Large intestine (tissue), 3 donors: ENCODE results near the gene BABAM2. TPM values are rescaled to one million over a fixed set of nuclear protein-coding genes. Genes with fewer than 3 reads are reported as not detected.
"Not testable (repeated sequence)": the region's sequence is repeated elsewhere in the genome, so short reads cannot be mapped to it uniquely, and the experiment has no call there.

Source experiments
- DNase-seq, 2 donors: peaks; one replicate each; pipeline versions ENCODE4 v3.0.0 to v3.0.0-alpha.2; 2013
- H3K27ac ChIP-seq: one replicate; pipeline ENCODE4 v1.5.1; 2013; ENCODE audit warnings: low read length
- H3K27me3 ChIP-seq: 2 replicates; pipeline ENCODE4 v1.6.1; 2013; ENCODE audit warnings: low read length; ENCODE audit not compliant: control insufficient read depth, insufficient read depth
- H3K36me3 ChIP-seq: 2 replicates; pipeline ENCODE4 v1.6.1; 2013; ENCODE audit warnings: low read length; ENCODE audit not compliant: control insufficient read depth, insufficient read depth
- H3K4me1 ChIP-seq: one replicate; pipeline ENCODE4 v1.6.1; 2013; ENCODE audit warnings: low read length; ENCODE audit not compliant: control insufficient read depth, insufficient read depth
- H3K4me3 ChIP-seq: one replicate; pipeline ENCODE4 v1.5.1; 2013; ENCODE audit warnings: low read length
- H3K9me3 ChIP-seq: one replicate; pipeline ENCODE4 v1.6.1; 2013; ENCODE audit warnings: mild to moderate bottlenecking, low read depth, low read length, moderate library complexity; ENCODE audit not compliant: control insufficient read depth
- WGBS: methylation state at CpG from one replicate; pipeline ENCODE4 v1.1.5; 2013; ENCODE audit warnings: low lambda C conversion rate; ENCODE audit not compliant: insufficient coverage; 5-methylcytosine and 5-hydroxymethylcytosine counted together
- polyA plus RNA-seq: library from polyadenylated mRNA; unstranded; fragments of 120-200 nt; gene quantifications from one replicate; pipeline ENCODE4 v1.2.1, GENCODE V29; 2013

Gene BABAM2
- polyA plus RNA-seq, 1 donor, result 32.0 TPM

DNA sequence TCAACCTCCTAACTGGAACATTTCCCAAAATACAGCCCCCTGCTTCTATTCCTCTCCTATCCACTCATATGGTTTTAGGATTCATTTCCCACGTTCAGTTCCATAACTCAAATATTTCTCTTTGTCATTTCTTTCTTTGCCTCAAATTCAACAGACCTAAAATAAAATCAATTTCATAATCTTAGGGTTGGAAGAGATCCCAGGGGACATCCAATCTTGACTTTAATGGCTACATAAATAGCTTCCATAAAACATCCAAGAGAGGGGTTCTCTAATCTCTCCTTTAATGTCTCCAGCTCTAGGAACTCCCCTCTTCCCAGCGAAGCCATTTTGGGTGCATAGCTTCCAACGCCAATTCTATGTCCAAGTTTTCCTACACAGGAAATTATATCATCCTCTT is 34.1 kb upstream of the BABAM2 start:
- no peak overlapping the region for H3K4me3 ChIP-seq
- no peaks in the 10 kb centered on the region for H3K9me3 ChIP-seq
- no peaks in the 10 kb centered on the region for H3K27me3 ChIP-seq
- no peak for DNase-seq
- no CpG with 5 or more reads among the region's 3 CpGs for WGBS
- H3K36me3 ChIP-seq, result peaks cover 7% of the 10 kb centered on the region
- H3K4me1 ChIP-seq, result peaks cover 4% of the 10 kb centered on the region
- no peak overlapping the region for H3K27ac ChIP-seq

DNA sequence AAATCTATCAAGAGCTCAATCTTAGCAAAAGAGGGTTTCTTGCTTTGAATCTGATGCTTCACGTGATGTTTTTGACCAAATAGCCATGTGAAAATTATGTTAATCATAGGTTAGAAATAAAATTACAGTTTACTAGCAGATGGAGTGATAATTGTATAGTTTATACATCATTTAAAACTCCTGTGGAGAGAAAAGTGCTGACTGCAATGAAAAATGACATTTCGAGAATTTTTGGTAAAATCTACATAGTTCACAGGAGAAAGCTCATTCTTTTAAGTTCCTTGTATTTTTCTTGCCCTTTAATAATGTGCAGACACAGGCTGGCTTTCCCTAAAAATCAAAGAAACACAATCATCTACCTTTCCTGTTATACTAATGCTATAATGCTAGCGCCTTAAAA is 33.6 kb upstream of the BABAM2 start:
- DNase-seq, result no peak
- no peaks in the 10 kb centered on the region for H3K27me3 ChIP-seq
- H3K27ac ChIP-seq, result no peak overlapping the region
- H3K9me3 ChIP-seq, result no peaks in the 10 kb centered on the region
- H3K4me3 ChIP-seq, result no peak overlapping the region
- peaks cover 5% of the 10 kb centered on the region for H3K36me3 ChIP-seq
- 100% methylated on average over 3 of the region's 3 CpGs for WGBS
- peaks cover 4% of the 10 kb centered on the region for H3K4me1 ChIP-seq

DNA sequence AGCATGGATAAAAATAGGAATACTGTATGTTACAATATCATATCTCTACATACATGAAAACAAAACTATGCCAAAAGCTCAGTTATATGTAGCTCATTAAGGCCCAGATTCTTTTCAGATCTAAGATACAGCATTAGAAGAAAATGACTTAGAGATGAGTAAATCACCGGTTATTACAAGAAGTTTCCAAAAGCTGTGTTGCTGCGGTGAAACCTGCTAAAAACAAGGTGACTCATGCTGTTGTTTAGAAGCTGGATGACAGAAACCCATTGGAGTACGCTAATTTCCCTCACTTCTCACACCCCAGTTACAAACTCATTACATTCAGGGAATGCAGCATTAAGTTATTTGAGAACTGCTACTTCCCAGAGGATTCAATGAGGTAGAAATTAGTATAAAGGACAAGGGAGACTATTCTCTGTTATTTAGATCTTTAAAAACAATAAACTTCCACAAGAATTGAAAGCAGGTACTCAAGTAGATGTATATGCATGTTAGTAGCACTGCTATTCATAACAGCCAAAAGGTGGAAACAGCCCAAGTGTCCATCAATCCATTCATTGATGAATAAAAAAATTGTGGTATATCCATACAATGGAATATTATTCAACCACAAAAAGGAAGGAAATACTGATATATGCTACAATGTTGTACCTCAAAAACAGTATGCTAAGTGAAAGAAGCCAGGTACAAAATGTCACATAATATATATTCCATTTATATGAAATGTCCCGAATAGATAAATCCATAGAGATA is 32.9 kb upstream of the BABAM2 start:
- H3K4me1 ChIP-seq, result peaks cover 4% of the 10 kb centered on the region
- H3K4me3 ChIP-seq, result no peak overlapping the region
- no peak for DNase-seq
- H3K27me3 ChIP-seq, result no peaks in the 10 kb centered on the region
- 100% methylated on average over 1 of the region's 4 CpGs for WGBS
- H3K9me3 ChIP-seq, result no peaks in the 10 kb centered on the region
- no peak overlapping the region for H3K27ac ChIP-seq
- peaks cover 5% of the 10 kb centered on the region for H3K36me3 ChIP-seq

DNA sequence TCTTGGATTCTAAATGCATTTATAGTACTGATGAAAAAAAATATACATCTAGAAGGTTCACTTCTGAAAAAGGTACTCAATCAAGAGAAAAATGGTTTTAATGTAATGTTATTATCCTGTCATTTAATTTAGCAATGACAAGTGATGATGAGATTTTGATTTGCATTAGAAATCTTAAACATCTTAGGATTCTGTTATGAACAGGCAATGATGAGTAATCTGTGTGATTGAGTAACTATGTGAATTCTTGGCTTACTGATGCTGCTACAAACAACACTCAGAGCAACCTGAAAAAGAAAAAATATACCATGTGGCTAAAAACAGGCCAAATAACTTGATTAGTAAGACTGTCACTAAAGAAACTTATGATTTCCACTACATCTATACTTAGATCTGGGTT is 30.4 kb upstream of the BABAM2 start:
- peaks cover 2% of the 10 kb centered on the region for H3K36me3 ChIP-seq
- no peak for DNase-seq
- H3K27me3 ChIP-seq, result no peaks in the 10 kb centered on the region
- no peak overlapping the region for H3K27ac ChIP-seq
- no peaks in the 10 kb centered on the region for H3K4me1 ChIP-seq
- no peaks in the 10 kb centered on the region for H3K9me3 ChIP-seq
- H3K4me3 ChIP-seq, result no peak overlapping the region

DNA sequence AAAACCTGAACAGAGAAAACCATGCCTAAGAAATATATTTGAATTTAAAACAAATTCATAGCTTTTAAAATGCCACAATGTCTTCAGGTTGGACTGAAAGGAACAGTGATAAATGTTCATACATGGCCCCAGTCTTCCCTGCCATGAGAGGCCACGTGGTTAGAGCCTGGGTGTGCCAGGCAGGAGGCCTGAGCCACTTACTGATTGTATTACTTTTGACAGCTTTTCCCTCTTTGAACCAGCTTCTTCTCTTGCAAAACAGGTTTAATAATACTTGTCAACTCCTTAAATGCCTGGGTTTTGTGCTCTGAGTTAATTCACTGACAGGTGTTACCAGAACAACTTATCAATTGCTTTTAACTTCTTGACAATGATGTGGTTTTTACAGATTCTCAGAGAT is 27.4 kb upstream of the BABAM2 start:
- H3K36me3 ChIP-seq, result no peaks in the 10 kb centered on the region
- no peak overlapping the region for H3K27ac ChIP-seq
- no peak overlapping the region for H3K4me3 ChIP-seq
- no peaks in the 10 kb centered on the region for H3K9me3 ChIP-seq
- DNase-seq, result peak; percentile 19 to 45
- H3K27me3 ChIP-seq, result no peaks in the 10 kb centered on the region
- WGBS, result no CpG with 5 or more reads among the region's 1 CpG
- H3K4me1 ChIP-seq, result no peaks in the 10 kb centered on the region

DNA sequence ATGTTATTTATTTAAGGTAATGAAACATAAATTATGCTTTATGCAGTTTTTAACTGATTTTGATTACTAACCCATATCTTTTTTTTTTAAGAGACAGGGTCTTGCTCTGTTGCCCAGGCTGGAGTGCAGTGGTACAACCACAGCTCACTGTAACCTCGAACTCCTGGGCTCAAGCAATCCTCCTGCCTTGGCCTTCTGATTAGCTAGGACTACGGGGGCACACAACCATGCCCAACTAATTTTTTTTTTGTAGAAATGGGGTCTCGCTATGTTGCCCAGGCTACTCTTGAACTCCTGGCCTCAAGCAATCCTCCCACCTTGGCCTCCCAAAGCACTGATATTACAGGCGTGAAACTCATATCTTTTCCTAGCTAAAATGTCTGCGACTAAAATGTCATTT is 26.6 kb upstream of the BABAM2 start:
- H3K36me3 ChIP-seq, H3K27me3 ChIP-seq, H3K27ac ChIP-seq, H3K9me3 ChIP-seq, DNase-seq, H3K4me3 ChIP-seq, H3K4me1 ChIP-seq: not testable (repeated sequence)
- no CpG with 5 or more reads among the region's 5 CpGs for WGBS

DNA sequence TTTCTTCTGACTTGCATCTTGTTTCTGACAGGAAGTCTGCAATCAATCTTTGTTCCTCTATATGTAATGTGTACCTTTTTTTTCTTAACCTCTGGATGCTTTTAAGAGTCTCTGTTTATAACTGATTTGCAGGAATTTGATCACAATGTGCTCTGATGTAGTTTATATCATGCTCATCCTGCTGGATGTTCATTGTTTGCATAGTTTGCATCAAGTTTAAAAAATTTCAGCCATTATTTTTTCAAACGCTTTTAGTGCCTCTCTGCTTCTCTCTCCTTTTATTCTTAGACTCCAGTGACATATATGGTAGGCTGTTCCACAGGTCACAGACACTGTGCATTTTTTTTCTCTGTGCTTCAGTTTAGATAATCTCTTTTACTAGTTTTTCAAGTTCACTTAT is 24.3 kb upstream of the BABAM2 start:
- no peak for DNase-seq
- Histone ChIP-seq H3K4me3 (no peak overlapping the region), H3K4me1 (no peaks in the 10 kb centered on the region), H3K9me3 (no peaks in the 10 kb centered on the region), H3K27me3 (no peaks in the 10 kb centered on the region), H3K27ac (no peak overlapping the region), H3K36me3 (peaks cover 7% of the 10 kb centered on the region)
- WGBS, result 86% methylated on average over 1 of the region's 1 CpG

DNA sequence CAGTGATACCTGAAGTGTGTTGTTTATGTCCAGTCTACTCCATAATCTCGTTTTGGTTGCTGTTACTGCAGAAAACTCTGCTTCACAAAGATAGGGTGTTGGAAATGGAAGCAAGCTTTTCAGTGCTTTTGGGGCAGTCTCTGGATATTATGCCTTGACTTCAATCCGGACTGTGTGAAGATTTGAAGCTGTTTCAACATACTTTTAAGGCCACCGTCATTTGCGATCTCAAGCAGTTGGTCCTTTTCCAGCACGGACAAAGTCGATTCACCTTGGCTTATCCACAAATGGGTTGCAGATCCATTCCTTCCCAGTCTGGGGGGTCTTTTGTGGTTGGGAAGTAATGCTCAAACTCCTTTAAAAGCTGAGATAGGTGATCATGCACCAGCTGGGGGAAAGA is 20.8 kb upstream of the BABAM2 start:
- Histone ChIP-seq H3K27me3 (no peaks in the 10 kb centered on the region), H3K4me1 (no peaks in the 10 kb centered on the region), H3K4me3 (no peak overlapping the region), H3K9me3 (no peaks in the 10 kb centered on the region), H3K27ac (no peak overlapping the region), H3K36me3 (peaks cover 7% of the 10 kb centered on the region)
- no CpG with 5 or more reads among the region's 6 CpGs for WGBS
- no peak for DNase-seq

DNA sequence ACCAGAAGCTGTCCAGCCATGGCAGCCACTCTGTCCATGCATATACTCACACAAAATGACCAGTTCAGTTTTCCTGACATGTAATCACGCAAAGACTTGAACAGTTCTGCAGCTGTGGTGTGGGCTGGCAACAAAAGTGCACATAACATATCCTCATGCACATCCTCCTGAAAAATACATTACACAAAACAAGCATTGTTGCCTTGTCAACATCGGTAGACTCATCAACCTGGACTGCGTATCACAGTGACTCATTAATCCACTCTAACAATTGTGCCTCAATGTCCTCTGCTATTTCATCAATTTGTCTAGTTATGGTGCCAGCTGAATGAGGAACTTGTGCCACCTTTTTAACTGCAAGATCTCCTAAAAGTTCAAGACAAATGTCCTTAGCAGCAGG is 19.8 kb upstream of the BABAM2 start:
- no peak overlapping the region for H3K27ac ChIP-seq
- whole genome bisulfite sequencing, result no CpG with 5 or more reads among the region's 3 CpGs
- H3K27me3 ChIP-seq, result no peaks in the 10 kb centered on the region
- H3K9me3 ChIP-seq, result peaks cover 2% of the 10 kb centered on the region
- no peaks in the 10 kb centered on the region for H3K4me1 ChIP-seq
- no peak for DNase-seq
- no peak overlapping the region for H3K4me3 ChIP-seq
- peaks cover 7% of the 10 kb centered on the region for H3K36me3 ChIP-seq

DNA sequence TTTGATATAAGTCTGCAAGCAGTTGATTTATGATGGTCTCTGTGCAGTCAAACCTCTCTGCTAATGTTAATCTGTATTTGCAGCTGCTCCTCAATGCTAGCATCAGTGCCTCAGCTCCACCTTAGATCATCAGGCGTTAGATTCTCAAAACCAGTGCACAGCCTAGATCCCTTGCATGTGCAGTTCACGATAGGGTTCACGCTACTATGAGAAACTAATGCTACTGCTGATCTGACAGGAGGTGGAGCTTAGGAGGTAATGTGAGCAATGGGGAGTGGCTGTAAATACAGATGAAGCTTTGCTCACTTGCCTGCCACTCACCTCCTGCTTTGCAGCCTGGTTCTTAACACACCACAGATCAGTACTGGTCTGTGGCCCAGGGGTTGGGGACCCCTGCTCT is 18.7 kb upstream of the BABAM2 start:
- peaks cover 7% of the 10 kb centered on the region for H3K9me3 ChIP-seq

DNA sequence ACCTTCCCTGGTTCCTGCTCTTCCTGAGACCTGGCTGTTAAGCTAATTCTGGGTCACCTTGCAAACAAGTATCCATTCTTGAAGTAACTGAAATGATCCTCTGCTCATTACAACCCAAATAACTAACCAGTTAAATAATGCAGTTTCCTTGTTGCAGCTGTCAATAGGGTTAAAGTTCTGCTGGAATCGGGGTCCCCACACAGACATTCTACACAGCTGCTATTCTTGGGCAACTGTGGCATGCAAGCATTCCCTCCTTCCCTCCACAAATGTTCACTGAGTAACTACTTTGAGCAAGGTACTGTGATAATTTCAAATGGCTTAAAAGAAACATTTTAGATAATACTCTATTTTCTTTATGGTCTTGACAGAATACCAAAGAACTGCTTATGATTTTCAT is 17.4 kb upstream of the BABAM2 start:
- Histone ChIP-seq H3K9me3 (peaks cover 9% of the 10 kb centered on the region), H3K27me3 (no peaks in the 10 kb centered on the region), H3K4me3 (no peak overlapping the region), H3K27ac (no peak overlapping the region), H3K36me3 (peaks cover 7% of the 10 kb centered on the region), H3K4me1 (no peaks in the 10 kb centered on the region)
- no CpG with 5 or more reads among the region's 1 CpG for WGBS
- DNase-seq, result peak in 1 of 2 donors; percentile 18

More for the DNA sequence above, 18.7 kb upstream of the BABAM2 start:
- Histone ChIP-seq H3K27me3 (no peaks in the 10 kb centered on the region), H3K36me3 (peaks cover 7% of the 10 kb centered on the region), H3K27ac (no peak overlapping the region), H3K4me3 (no peak overlapping the region), H3K4me1 (no peaks in the 10 kb centered on the region)
- no peak for DNase-seq
- no CpG with 5 or more reads among the region's 3 CpGs for WGBS
